Posterior vena cava (tissue), 2 donors: ENCODE measurements around the gene GPC3. TPM values are rescaled to one million over a fixed set of nuclear protein-coding genes. Genes with fewer than 3 reads are reported as not detected.
"Not testable (repeated sequence)": the region's sequence is repeated elsewhere in the genome, so short reads cannot be mapped to it uniquely, and the experiment has no call there.

Experiments used
- DNase-seq: peaks from one replicate; pipeline ENCODE4 v3.0.0-alpha.2; 2020; ENCODE audit warnings: low spot score
- intact Hi-C, 2 donors: fragments of 100-400 bp; cut with DNase I; formaldehyde crosslinking; loops; one replicate each; pipeline versions ENCODE4 v1.14.1 to v1.14.2; 2022 to 2023
- total RNA-seq, 2 donors: library from RNA; stranded (reverse); fragmentation: NEBNext Ultra II Directional; extraction: Animal tissue kit (Norgen Biotek cat#: 25700); gene quantifications; one replicate each; pipeline ENCODE4 v1.2.1, GENCODE V29; 2021
- donor health status: DM: yes; HTN: yes; CAD: no.
- donor health status: DM: yes; HTN: yes; CAD: no.

Gene GPC3
- total RNA-seq, 2 donors from 2014 or later, result 11.3 to 13.5 TPM

- intact Hi-C loops, result loop anchor here in 1 of 2 donors (5.0 kb wide), 1 partner anchor 802 kb away; no protein-coding TSS in a partner anchor
- no peak for DNase-seq
Measured at GRCh38 chrX:134000260-134001245, 15.2 kb upstream of the GPC3 start.

- DNase-seq, result no peak
- intact Hi-C loops, result no loop called here
Measured at GRCh38 chrX:133999031-133999705, 13.8 kb upstream of the GPC3 start.

- DNase-seq, result no peak
- intact Hi-C loops, result no loop called here
Measured at GRCh38 chrX:133995759-133996158, 10.4 kb upstream of the GPC3 start.

GRCh38 chrX:133994576-133994975 lies 9.2 kb upstream of the GPC3 start:
- intact Hi-C loops, result no loop called here
- no peak for DNase-seq

- intact Hi-C loops, result no loop called here
- DNase-seq, result no peak
Measured at GRCh38 chrX:133992882-133993281, 7.5 kb upstream of the GPC3 start.

- intact Hi-C loops, result no loop called here
- DNase-seq, result no peak
Measured at GRCh38 chrX:133991814-133992213, 6.4 kb upstream of the GPC3 start.

GRCh38 chrX:133991057-133991456 lies 5.7 kb upstream of the GPC3 start:
- intact Hi-C loops, DNase-seq: not testable (repeated sequence)

- DNase-seq, result no peak
- intact Hi-C loops, result no loop called here
Measured at GRCh38 chrX:133989993-133990392, 4.6 kb upstream of the GPC3 start.

GRCh38 chrX:133989490-133989889 lies 4.1 kb upstream of the GPC3 start:
- no peak for DNase-seq
- intact Hi-C loops, result no loop called here

- intact Hi-C loops, result no loop called here
- no peak for DNase-seq
Measured at GRCh38 chrX:133988010-133988409, 2.6 kb upstream of the GPC3 start.

GRCh38 chrX:133987188-133987587 lies 1.8 kb upstream of the GPC3 start:
- DNase-seq, result no peak
- intact Hi-C loops, result no loop called here

GRCh38 chrX:133985967-133986683 lies 731 bp upstream of the GPC3 start:
- intact Hi-C loops, result no loop called here

GRCh38 chrX:133984857-133985163 lies 584 bp downstream of the GPC3 start:
- no peak for DNase-seq
- intact Hi-C loops, result no loop called here

More at GRCh38 chrX:133985967-133986683, 731 bp upstream of the GPC3 start:
- no peak for DNase-seq

GRCh38 chrX:133983974-133984845 lies 1.2 kb downstream of the GPC3 start:
- intact Hi-C loops, result no loop called here
- DNase-seq, result no peak

- no peak for DNase-seq
Measured at GRCh38 chrX:133983256-133983973, 2.0 kb downstream of the GPC3 start.

GRCh38 chrX:133981924-133982323 lies 3.5 kb downstream of the GPC3 start:
- no peak for DNase-seq

More at GRCh38 chrX:133983256-133983973, 2.0 kb downstream of the GPC3 start:
- intact Hi-C loops, result no loop called here

GRCh38 chrX:133980832-133981588 lies 4.4 kb downstream of the GPC3 start:
- DNase-seq, result no peak
- intact Hi-C loops, result no loop called here

More at GRCh38 chrX:133981924-133982323, 3.5 kb downstream of the GPC3 start:
- intact Hi-C loops, result no loop called here

GRCh38 chrX:133980406-133980805 lies 5.0 kb downstream of the GPC3 start:
- intact Hi-C loops, result no loop called here
- no peak for DNase-seq
